Peyer's patch (tissue), 4 donors: ENCODE data around the gene WDR38. TPM values are rescaled to one million over a fixed set of nuclear protein-coding genes. Genes with fewer than 3 reads are reported as not detected.
A peak's percentile ranks its signal among the peaks of the same experiment; 100 is the strongest.

Experiments used
- DNase-seq, 3 donors: peaks; one replicate each; pipeline ENCODE4 v3.0.0-alpha.2; 2017 to 2019
- H3K27ac ChIP-seq, 4 donors: fragments of 200-600 bp; sonication (generic); one replicate each; pipeline ENCODE4 v1.5.1; 2016 to 2019
- H3K27me3 ChIP-seq, 2 donors: fragments of 200-600 bp; sonication (generic); one replicate each; pipeline ENCODE4 v1.5.1; 2019
- H3K36me3 ChIP-seq, 3 donors: fragments of 200-600 bp; sonication (generic); one replicate each; pipeline ENCODE4 v1.5.1; 2016 to 2019
- H3K4me1 ChIP-seq, 4 donors: fragments of 200-600 bp; sonication (generic); one replicate each; pipeline ENCODE4 v1.5.1; 2016 to 2019
- H3K4me3 ChIP-seq, 4 donors: fragments of 200-600 bp; sonication (generic); 1 replicate in 3 of 4; 2 replicates in 1 of 4; pipeline ENCODE4 v1.5.1; 2016 to 2019; ENCODE audit warnings: mild to moderate bottlenecking in 1 of 4
- H3K9me3 ChIP-seq, 4 donors: fragments of 200-600 bp; sonication (generic); one replicate each; pipeline ENCODE4 v1.5.1; 2016 to 2019; ENCODE audit warnings: mild to moderate bottlenecking in 1 of 4
- CTCF ChIP-seq, 6 experiments: fragments of 450-650 bp in 4 of 6; fragments of 200-600 bp in 2 of 6; sonication (generic) in 1 of 6; IDR thresholded peaks; one replicate each; pipeline ENCODE4 v1.5.1; 2017 to 2019; ENCODE audit warnings: antibody characterized with exemption in 6 of 6, mild to moderate bottlenecking in 3 of 6, moderate library complexity in 1 of 6
- POLR2A ChIP-seq, 2 donors: fragments of 450-650 bp; IDR thresholded peaks; one replicate each; pipeline ENCODE4 v1.5.1; 2017; ENCODE audit warnings: antibody characterized with exemption in 2 of 2, mild to moderate bottlenecking in 2 of 2, moderate library complexity in 2 of 2
- total RNA-seq, 4 donors: library from RNA; depleted of rRNA; stranded (reverse); fragments of >200 nt; gene quantifications; one replicate each; pipeline ENCODE4 v1.1.0, GENCODE V29; 2016

Gene WDR38
- total RNA-seq, 4 donors from 2014 or later, result not detected

GRCh38 chr9:124809741-124810500, 43.3 kb upstream of the WDR38 start:
- Histone ChIP-seq H3K9me3 (no peaks in the 10 kb centered on the region), H3K27ac (peak overlapping the region in 1 of 4 donors; percentile 19), H3K4me1 (peaks cover 0 to 6% (median 0%) of the 10 kb centered on the region in 4 donors), H3K4me3 (no peak overlapping the region), H3K36me3 (no peaks in the 10 kb centered on the region), H3K27me3 (no peaks in the 10 kb centered on the region)
- TF ChIP-seq CTCF (IDR thresholded peaks at IDR 0.05), result no peak
- no peak for TF ChIP-seq POLR2A (IDR thresholded peaks at IDR 0.05)
- DNase-seq, result no peak

GRCh38 chr9:124810663-124811355, 42.5 kb upstream of the WDR38 start:
- Histone ChIP-seq H3K27me3 (no peaks in the 10 kb centered on the region), H3K4me3 (no peak overlapping the region), H3K4me1 (peaks cover 0 to 6% (median 0%) of the 10 kb centered on the region in 4 donors), H3K36me3 (no peaks in the 10 kb centered on the region), H3K27ac (peak overlapping the region in 2 of 4 donors; percentile 19 to 41), H3K9me3 (no peaks in the 10 kb centered on the region)
- no peak for DNase-seq
- TF ChIP-seq POLR2A (IDR thresholded peaks at IDR 0.05) (no peak), CTCF (IDR thresholded peaks at IDR 0.05) (no peak)

GRCh38 chr9:124812441-124812876, 40.8 kb upstream of the WDR38 start:
- Histone ChIP-seq H3K36me3 (no peaks in the 10 kb centered on the region), H3K27me3 (no peaks in the 10 kb centered on the region), H3K4me3 (no peak overlapping the region), H3K27ac (peak overlapping the region in 1 of 4 donors; percentile 41), H3K9me3 (no peaks in the 10 kb centered on the region), H3K4me1 (peaks cover 0 to 6% (median 0%) of the 10 kb centered on the region in 4 donors)
- no peak for TF ChIP-seq CTCF (IDR thresholded peaks at IDR 0.05)
- no peak for TF ChIP-seq POLR2A (IDR thresholded peaks at IDR 0.05)
- DNase-seq, result peak in 1 of 3 donors; percentile 57

GRCh38 chr9:124813041-124813440, 40.2 kb upstream of the WDR38 start:
- Histone ChIP-seq H3K9me3 (no peaks in the 10 kb centered on the region), H3K4me1 (peaks cover 0 to 6% (median 0%) of the 10 kb centered on the region in 4 donors), H3K27me3 (no peaks in the 10 kb centered on the region), H3K27ac (peak overlapping the region in 1 of 4 donors; percentile 41), H3K36me3 (no peaks in the 10 kb centered on the region), H3K4me3 (no peak overlapping the region)
- TF ChIP-seq CTCF (IDR thresholded peaks at IDR 0.05) (no peak), POLR2A (IDR thresholded peaks at IDR 0.05) (no peak)
- no peak for DNase-seq

- no peak for TF ChIP-seq CTCF (IDR thresholded peaks at IDR 0.05)
- Histone ChIP-seq H3K27ac (no peak overlapping the region), H3K9me3 (no peaks in the 10 kb centered on the region), H3K36me3 (no peaks in the 10 kb centered on the region), H3K27me3 (no peaks in the 10 kb centered on the region), H3K4me3 (no peak overlapping the region), H3K4me1 (peaks cover 0 to 6% (median 0%) of the 10 kb centered on the region in 4 donors)
- no peak for DNase-seq
Measured at GRCh38 chr9:124813501-124814163, 39.6 kb upstream of the WDR38 start.
